Glomerular visceral epithelial cell (primary cell): ENCODE measurements around the gene ICAM2.
"Not testable (repeated sequence)": the region's sequence is repeated elsewhere in the genome, so short reads cannot be mapped to it uniquely, and the experiment has no call there.

Experiments used
- DNase-seq: peaks from one replicate; pipeline ENCODE4 v3.0.0-alpha.2; 2016; ENCODE audit errors: extremely low spot score

Gene ICAM2

DNA sequence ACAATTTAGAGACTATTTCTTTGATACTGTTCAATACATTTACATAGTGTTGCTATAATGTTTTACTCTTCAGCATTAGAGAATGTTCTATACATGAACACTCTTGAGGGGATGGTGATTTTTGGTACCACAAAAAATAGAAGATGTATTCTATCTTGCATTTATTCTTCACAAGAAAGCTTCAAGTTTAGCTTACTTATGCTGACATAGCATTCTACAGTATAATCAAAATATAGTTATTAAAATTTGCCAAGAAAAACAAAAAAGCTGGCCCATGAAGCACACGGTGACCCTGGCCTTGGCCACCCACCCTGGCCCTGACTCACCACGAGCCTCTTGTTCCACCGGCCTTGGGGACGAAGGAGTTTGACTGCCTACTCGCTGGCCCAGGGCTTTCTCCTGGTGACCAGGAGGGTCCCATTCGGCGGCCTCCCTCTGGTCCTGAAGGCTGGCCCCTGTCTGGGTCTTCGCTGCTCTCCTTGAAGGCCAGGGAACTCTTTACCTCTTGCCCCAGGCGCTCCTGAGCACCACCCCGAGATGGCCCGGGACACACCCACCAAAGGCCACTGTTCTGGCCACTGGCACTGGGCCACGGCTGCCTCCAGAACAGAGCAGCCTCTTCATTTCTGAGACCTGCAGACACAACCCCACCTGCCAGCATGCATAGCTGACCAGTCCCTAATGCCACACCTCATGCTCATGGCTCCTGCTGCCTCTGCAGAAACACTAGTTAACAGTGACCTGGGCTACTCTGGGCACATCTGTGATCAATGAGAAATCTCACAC is 22.5 kb upstream of the ICAM2 start:
- DNase-seq: no peak

DNA sequence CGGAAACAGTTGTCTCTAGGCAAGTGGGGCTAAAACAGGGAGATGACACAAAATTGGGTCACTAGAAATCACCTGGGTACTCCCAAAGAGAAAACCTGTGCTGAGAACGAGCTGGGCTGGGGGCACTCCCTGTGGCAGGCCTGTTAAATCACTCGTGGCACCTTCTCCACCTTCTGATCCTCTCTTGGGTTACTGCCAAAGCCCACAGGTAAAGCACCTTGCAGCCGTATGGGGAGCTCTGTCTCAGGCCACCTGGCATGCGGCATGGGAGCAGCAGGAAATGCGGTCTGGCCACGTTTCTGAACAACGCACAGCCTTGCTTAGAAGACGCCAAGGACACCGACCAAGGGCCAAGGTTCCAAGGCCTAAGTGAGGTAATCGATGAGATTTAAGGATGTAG is 21.5 kb upstream of the ICAM2 start:
- no peak for DNase-seq

DNA sequence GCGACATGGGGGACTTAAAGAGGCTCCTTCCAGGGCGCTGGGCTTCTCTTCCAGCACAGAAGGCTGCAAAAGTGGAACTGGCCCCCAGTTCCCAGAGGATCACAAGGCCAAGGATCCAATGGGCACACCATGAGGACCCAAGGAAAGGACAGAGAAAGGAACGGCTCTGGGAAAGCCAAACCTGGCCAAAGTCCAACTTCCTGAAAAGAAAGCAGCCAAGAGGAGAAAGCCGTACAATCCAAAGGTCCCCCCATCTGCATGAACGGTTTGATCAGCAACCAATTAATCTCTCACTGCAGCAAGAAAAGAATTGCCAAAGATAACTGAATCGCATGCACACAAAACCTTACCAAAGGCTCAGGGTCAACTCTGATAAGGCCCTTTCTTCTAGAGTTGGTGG is 19.8 kb upstream of the ICAM2 start:
- no peak for DNase-seq

DNA sequence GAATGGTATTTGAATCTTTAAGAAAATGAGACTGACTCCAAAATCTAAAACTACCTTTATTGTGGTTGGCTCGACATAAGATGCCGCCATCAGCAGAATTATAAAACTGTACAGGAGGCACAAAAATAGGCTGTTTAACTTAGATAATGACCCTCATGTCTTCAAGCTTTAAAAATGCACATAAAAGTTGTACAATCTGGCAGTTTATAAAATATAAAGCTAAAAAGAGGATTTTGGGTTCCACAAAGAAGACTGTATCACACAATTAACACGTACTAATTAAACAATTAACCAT is 18.6 kb upstream of the ICAM2 start:
- DNase-seq: no peak

DNA sequence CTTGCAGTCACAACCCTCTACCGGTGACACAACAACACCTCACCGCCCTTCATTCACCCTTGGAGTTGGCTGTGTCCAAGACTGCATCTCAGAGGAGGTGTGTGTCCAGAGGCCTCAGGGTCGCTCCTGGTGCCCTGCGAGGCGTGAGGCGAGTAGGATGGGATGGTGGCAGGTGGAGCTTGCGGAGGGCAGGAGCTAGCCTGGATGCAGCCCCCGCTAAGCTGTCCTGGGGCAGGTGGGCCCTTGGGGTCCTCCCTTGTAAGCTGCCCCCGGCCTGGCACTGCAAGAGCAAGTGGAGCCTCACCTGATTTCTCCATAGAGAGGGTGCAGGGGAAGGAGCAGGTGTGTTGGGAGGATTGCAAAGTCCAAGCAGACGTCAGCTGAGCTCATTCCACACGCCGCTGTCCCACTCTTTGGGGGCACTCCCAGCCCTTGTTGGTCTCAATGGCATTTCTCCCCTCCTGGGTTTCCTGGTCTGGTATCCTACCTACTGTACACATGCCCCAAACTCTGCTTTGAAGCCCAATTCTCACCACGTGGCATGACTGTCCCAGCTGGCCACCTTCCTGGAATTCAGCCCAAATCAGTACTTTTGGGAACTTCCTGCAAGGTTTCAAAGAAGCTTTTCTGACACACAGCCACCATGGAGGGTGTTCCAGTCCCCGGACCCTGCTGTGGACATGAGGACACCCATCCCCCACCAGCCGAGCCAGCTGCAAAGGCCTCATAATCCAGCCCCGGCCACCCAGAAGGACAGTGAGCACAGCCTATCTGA is 18.1 kb upstream of the ICAM2 start:
- no peak for DNase-seq

DNA sequence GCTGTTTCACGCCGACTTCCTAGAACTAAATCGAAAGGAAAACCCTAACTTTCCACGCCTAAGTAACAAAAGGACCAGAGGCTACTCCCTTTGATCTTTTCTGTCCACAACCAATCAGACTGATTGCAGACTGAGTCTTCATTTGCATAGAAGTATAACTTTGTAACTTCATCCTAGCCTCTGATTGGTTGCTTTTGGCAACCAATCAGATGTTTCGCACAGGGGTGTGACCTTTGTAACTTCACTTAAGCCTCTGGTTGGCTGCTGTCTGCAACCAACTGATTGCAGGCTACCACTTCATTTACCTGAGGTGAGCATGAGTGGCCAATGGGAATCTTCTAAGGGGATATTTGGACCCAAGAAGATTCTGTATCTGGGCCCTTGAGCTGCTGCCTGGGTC is 17.4 kb upstream of the ICAM2 start:
- DNase-seq: no peak

DNA sequence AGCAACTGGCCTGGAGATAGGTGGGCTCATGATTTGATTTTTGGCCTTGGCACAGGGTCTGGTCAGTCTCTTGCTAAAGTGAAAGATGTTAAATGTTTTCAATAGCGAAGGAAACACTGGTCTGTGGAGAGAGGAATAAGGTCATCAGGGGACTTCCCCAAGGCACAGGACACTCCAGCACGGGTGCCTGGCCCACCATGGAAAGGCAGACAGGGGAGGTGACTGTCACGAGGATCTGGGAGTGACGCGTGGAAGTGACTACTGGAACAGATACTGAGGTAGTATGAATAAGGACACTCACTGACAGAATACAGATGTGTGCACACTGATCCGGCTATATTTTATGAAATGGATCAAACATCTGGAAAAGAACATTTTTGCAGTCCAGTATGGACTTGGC is 16.7 kb upstream of the ICAM2 start:
- no peak for DNase-seq

DNA sequence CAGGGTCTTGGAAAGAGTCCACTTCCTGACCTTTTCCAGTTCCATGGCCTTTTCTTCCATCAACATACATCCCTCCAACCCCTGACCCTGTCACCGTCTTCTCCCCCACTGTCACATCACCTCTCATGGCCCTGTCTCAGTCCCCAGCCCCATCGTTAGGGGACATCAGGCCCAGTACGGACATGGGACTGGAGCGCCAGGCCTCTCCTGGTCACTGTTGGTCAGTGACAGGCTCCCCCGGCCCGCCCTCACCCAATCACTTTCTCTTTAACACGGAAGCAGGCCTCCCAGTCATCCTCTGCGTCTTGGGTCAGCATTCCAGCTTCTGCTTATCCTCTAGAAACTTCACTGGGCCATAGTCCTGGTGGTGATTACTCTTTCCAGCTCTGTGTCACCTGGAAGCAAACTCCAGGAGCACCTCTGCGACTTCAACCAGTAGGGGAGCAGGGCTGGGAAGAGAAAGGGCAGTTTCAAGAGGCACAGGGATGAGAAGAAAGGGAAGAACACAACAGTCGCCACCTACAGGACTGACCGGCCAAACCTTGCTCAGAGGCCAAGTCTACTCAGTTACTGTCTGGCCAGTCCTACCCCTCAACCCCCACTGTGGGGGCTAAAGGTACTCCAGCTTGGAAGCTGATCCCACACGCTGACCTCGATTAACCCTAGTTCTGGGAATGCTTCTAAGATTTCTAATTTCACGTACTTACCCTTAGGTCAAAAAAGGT is 15.9 kb upstream of the ICAM2 start:
- DNase-seq: no peak

DNA sequence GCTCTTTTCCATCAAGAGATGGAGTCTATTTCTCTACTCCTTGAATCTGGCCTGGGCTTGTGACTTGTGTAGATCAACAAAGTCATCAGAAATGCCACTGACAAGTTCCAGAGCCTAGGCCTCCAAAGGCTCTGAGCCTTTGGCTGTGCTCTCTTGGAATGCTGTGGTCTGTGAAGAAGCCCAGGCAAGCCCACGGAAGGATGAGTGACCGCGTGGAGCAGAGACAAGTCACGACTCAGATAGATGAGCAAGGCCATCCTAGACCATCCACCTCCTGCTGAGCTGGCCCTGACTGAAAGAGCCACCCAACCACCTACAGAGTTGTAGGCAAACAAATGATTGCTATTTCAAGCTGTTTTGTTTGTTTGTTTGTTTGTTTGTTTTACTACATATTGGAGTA is 11.6 kb upstream of the ICAM2 start:
- peak; percentile 62 for DNase-seq

DNA sequence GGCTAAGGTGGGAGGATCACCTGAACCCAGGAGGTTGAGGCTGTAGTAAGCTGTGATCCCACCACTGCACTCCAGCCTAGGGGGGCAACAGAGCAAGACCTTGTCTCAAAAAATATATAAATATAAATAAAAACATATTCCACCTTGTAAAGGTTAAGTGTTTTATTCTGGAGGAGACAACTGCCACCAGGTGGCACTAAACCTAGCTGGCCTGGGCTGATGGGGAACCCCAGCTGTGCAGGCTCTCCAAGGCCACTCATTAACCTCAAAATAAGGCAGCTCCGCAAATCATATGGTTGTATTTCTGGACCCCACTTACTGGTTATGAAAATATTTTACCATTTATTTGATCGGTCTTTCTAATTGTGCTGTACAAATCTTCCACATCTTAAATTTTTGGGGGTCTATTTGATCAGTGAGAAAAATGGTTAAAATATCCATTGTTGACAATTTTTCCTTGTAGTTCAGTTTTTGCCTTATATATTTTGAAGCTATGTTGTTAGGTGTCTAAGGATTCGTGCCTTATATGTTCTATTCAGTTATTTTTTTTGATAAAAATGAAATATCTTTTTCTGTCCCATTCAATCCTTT is 8.5 kb upstream of the ICAM2 start:
- peak; percentile 64 for DNase-seq

DNA sequence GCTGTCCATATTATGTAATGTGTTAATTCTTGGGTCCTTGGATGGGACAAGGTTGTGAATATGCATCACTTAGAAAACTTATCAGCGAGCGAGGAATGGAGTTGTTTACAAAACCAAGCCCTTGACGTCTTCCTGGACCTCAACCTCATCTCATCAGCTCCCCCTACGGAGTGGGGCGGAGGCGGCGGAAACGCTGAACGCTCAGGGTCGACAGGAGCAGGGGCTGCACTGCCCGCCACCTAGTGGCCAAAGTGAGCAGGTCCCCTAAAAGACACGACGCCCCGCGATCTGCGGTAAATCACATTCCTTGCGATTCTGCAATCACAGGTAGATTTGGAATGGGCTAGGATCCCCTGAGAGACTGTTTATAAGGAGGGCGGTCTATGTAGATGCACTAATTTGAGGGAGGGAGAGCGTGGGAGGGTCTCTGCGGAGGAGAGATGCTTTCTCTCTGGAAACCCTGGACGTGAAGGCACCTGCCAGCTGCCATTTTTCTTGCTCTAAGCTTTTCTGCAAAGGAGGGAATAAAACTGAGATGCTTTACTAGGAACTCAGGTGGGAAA is 5.4 kb upstream of the ICAM2 start:
- DNase-seq: peak; percentile 71

DNA sequence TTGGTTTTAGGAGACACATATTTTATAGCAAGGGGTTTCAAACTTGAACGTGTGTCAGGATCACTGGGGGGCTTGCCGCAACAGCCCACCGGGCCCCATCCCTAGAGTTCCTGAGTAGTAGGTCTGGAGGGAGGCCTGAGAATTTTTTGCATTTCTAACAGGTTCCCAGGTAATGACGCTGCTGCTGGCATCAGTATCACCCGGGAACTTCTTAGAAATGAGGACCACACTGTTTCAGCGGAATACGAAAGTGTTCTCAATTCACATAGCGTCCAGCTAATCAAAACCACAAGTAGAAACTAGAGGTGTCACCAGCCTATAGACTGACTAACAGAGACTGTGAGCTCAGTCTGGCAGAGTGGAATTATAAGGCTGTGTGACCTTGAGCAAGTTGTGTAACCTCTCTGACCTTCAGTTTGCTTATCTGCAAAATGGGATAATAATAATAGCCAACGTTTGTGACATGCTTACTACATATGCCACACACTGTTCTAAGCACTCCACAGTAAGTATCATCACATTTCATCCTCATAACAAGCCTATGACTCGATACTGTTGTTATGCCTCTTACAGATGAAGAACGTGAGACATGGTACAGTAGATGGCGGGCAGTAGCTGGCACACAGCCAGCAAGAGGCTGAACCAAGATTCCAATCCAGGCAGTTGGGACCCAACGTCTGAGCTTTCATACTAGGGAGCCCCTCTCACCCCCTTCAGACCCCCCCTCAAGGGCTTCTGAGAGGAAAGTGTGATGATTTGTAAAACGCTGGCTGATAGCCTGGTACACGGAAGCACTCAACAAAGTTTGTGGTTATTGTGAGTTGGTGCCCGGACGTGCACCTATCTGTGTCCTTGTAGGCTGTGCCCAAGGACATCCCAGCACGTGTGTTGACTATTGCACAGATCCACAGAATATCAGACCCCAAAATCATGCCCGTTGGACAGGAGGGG is 4.6 kb upstream of the ICAM2 start:
- DNase-seq: peak; percentile 17

DNA sequence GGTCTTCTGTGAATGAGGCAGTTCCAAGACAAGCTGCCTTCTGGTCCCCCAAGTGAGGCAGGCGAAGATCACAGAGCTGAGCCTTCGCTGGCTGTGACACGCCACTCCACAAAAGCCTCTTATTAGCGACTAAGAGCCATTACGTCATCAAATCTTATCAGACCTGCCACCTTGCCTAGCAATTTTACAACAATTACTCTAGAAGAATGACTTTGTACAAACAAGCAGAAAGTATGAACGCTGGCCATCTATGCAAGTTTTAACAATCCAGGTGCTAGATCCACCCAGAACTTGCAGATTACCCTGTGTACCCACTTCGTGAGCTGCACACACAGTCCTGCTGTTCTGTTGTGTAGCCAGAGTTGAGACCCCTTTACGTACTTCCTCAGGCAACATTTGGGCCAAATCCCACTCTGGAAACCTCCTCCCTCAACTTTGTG is 3.8 kb upstream of the ICAM2 start:
- DNase-seq: no peak

DNA sequence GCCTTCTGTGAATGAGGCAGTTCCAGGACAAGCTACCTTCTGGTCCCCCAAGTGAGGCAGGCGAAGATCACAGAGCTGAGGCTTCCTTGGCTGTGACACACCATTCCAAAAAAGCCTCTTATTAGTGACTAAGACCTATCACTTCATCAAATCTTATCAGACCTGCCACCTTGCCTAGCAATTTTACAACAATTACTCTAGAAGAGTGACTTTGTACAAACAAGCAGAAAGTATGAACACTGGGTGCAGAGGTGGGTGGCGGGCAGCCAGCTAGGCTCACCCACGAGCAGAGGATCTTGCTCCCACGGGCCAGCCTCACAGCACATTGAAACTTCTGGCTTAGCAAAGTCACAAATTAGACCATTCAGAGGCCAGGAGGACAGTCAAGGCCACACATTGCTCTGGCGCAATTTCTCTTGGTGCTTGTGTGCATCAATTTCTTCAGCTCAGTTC is 2.2 kb upstream of the ICAM2 start:
- DNase-seq: no peak

DNA sequence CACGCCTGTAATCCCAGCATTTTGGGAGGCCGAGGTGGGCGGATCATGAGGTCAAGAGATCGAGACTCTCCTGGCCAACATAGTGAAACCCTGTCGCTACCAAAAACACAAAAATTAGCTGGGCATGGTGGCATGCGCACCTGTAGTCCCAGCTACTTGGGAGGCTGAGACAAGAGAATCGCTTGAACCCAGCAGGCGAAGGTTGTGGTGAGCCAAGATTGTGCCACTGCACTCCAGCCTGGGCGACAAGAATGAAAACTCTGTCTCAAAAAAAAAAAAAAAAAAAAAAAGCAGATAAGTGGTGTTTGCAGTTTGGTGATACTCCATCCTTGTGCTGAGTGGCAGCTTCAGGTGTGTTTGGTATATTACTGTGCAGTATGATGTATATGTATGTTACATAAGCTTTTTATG is 877 bp downstream of the ICAM2 start:
- not testable (repeated sequence) for DNase-seq

DNA sequence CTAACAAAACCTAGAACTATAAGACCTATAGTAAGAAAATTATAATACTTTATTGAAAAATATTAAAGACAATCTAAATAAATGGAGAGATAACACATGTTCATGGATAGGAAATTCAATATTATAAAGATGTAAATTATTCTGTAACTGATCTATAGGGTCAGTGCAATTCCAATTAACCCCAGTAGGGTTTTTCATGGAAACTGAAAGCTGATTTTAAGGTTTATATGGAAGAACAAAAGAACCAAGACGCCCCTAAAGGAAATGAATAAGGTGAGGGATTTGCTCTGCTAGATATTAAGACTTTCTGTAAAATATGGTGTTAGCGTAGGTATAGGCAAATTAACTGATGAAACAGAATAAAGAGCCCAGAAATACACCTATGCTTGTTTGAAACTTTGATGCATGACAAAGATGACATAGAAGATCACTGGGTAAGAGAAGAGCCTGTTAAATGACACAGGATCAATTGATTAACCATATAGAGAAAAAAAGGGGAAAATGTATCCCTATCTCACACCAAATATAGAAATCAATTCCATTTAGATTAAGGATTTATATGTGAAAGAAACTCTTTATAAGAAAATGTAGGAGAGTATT is 3.0 kb downstream of the ICAM2 start:
- DNase-seq: no peak

DNA sequence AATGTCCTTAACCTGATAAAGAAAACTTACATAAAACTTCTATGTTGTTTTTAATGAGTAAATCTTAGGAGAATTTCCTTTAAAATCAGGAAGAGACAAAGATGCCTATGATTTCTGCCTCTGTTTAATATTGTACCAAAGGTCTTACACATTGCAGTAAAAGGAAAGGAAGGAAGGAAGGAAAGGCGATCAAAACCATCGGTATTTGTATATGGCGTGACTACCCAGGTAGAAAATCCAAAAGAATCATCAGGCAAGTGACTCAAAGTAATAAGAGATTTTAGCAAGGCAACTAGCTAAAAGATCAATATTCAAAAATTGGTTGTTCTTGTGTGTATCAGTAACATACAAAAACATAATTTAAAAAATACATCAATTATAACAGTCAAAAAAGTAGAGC is 3.5 kb downstream of the ICAM2 start:
- DNase-seq: no peak

DNA sequence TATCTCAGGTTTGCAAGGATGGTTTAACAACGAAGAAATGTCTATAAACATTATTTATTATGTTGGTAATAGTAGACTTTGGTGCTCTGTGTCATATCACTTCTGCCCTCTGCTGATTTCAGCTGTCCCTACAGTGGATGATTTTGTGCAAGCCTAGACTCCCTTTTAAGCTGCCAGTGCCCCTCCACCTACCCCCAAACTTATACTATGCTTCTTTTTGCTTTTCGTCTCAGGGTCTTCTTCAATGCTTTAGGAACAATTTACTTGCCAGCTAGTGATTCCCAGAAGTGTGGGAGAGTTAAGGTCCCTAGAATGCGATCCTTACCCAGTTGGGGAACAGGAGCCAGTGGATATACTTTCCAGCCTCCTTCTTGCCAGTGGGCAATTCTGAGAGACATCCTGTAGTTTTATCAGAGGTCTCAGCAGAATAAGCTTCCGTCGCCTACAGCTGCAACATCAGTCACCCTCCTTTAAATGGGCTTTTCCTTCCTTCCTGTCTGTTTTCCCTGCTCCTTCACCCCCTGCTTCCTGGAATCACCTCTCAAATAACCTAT is 4.1 kb downstream of the ICAM2 start:
- no peak for DNase-seq

DNA sequence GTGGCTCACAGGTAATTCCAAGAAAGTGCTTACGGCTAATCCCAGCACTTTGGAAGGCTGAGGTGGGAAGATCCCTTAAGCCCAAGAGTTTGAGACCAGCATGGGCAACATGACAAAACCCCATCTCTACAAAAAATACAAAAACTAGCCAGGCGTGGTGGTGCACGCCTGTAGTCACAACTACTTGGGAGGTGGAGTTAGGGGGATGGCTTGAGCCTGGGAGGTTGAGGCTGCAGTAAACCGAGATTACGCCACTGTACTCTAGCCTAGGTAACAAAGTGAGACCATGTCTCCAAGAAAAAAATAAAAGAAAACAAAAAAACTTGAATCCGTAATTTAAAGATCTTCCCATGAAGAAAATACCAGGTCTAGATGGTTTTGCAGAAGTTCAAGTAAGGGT is 5.0 kb downstream of the ICAM2 start:
- DNase-seq: no peak
